ENCODE results near the gene KLF13.

KLF13 gene

DNA sequence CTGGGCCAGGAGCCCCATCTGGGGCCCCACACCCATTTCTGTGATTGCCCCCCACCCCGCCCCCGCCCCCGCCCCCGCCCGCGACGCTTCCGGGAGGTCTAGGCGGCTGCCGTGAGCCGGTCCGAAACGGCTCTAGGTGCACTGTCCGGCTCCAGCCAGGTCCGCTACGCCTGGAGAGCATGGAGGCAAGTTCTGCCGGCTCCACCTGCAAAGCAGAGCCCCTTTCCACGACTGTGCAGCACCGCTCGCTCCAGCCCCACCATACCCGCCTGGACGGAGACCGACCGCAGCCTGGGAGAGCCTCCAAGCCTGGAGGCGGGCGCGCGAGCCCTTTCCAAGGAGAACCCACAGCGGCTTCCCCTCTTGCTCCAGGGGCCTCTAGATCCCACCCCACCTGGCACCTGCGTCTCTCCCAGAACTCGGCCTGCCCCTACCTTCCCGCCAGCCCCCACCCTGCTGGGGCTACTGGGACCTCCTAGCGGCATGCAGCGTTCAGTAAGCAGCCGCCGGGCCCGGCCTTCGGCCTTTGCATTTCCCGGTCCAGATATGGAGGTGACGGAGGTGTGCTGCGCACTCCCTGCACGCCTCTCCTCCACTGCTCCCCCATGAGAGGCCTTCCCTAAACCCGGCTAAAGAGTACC, 66.2 kb downstream of the KLF13 start:
- TF ChIP-seq CTCF (IDR thresholded peaks at IDR 0.05; ENCODE audit: low read depth, low read length), result no peak
- H3K4me3 ChIP-seq (replicated peaks in 1 of 2; ENCODE audit: low read depth in 2 of 2, low read length in 2 of 2), result peak overlapping the region; percentile 64 to 67
- DNase-seq (ENCODE audit: low read depth in 2 of 2), result peak in 1 of 2 donors; percentile 34

DNA sequence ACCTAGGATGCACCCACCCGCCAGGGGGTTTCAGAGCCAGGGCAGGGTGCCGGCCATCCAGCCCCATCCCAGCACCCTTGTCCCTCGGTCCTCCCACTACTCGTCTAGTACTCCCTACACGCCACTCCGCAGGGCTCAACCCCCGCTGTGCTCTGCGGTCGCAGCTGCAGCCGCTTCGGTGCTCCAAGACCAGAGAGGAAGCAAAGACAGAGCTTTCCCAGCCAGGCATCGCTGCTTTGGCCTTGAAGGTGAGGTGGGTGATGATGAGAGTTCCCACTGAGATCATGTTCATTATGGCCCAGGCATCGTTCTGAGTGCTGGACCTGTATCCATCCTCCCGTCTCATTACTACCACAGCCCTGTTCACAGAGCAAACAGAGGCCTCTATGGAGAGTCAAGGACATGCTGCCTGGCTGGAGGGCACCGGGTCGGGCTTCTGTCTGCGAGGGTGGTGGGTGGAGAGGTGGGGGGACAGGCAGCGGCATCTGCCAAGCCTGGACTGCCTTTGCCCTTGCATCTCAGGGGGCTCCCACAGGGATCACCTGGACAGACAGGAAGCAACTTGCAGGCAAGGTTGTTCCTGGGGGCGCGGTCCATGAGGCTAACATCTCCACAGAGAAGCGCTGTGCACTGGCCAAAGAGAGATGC, 66.9 kb downstream of the KLF13 start:
- no peak for DNase-seq (ENCODE audit: low read depth in 2 of 2)

GRCh38 chr15:31396881-31397560, 70.4 kb downstream of the KLF13 start:
- DNase-seq (ENCODE audit: low read depth in 2 of 2), result peak; percentile 85 to 91
- TF ChIP-seq CTCF (IDR thresholded peaks at IDR 0.05; ENCODE audit: low read depth, low read length), result no peak
- H3K4me3 ChIP-seq (replicated peaks in 1 of 2; ENCODE audit: low read depth in 2 of 2, low read length in 2 of 2), result no peak overlapping the region

More for the DNA sequence above, 66.9 kb downstream of the KLF13 start:
- H3K4me3 ChIP-seq (replicated peaks in 1 of 2; ENCODE audit: low read depth in 2 of 2, low read length in 2 of 2), result no peak overlapping the region
- TF ChIP-seq CTCF (IDR thresholded peaks at IDR 0.05; ENCODE audit: low read depth, low read length), result no peak

DNA sequence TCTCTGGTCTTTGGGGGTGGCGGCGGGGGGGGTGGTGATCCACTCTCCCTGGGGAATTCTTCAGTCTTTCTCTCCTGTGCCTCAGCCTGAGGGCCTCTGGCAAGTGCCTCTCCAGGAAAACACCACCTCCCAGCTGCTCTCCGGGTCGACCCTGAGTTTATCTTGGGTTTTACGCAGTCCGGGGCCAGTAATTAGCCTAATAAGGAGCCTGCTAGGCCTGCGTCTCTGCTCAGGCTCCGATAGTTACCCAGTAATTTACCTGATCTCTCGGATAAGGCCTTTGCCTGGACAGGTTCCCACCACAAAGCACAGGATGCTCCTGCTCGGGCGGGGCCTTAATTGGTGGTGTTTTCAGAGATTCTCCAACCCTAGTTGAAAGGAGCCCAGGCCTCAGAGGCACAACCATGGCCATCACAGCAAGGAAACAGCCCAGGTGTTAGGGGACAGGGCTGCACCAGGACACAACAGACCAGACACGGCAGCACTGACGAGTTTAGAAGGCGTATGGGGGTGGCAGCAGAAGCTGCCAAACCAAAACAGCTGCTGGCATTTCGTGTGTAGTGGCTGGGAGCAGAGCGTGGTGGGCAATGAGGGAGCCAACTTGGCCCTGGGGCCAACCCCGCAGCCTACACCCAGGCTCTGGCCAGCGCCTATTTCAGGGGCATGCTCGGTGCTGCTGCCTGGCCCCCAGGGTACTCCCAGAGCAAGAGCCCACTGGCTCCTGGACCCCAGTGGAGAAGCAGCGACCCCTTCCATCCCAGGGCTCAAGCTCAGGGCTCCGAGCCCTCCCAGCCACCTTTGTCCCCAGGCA, 71.4 kb downstream of the KLF13 start:
- H3K4me3 ChIP-seq (replicated peaks in 1 of 2; ENCODE audit: low read depth in 2 of 2, low read length in 2 of 2), result no peak overlapping the region
- no peak for DNase-seq (ENCODE audit: low read depth in 2 of 2)
- no peak for TF ChIP-seq CTCF (IDR thresholded peaks at IDR 0.05; ENCODE audit: low read depth, low read length)

- no peak overlapping the region for H3K4me3 ChIP-seq (replicated peaks in 1 of 2; ENCODE audit: low read depth in 2 of 2, low read length in 2 of 2)
- TF ChIP-seq CTCF (IDR thresholded peaks at IDR 0.05; ENCODE audit: low read depth, low read length), result no peak
- peak in 1 of 2 donors; percentile 34 for DNase-seq (ENCODE audit: low read depth in 2 of 2)
Measured at GRCh38 chr15:31398677-31399301, 72.2 kb downstream of the KLF13 start.

GRCh38 chr15:31399544-31400171, 73.0 kb downstream of the KLF13 start:
- H3K4me3 ChIP-seq (replicated peaks in 1 of 2; ENCODE audit: low read depth in 2 of 2, low read length in 2 of 2), result no peak overlapping the region
- no peak for TF ChIP-seq CTCF (IDR thresholded peaks at IDR 0.05; ENCODE audit: low read depth, low read length)
- peak; percentile 48 to 70 for DNase-seq (ENCODE audit: low read depth in 2 of 2)
